GM12892 (cell line): Measurements from ENCODE around the gene S100A7A.

Experiments used
- POLR2A ChIP-seq: IDR thresholded peaks from 2 replicates; pipeline ENCODE4 v1.6.1; 2011; ENCODE audit warnings: low read depth, low read length, control low read depth
- TAF1 ChIP-seq: IDR thresholded peaks from 2 replicates; pipeline ENCODE4 v1.6.1; 2011; ENCODE audit warnings: low read depth, mild to moderate bottlenecking, control low read depth, low read length, borderline replicate concordance

GRCh38 chr1:153426809-153427208 is 10.5 kb downstream of the S100A7A start:
- TF ChIP-seq POLR2A, result no peak
- no peak for TF ChIP-seq TAF1
